Stimulated activated CD8-positive, alpha-beta memory T cell treated with anti-CD3 and anti-CD28 coated beads, Interleukin-15, amount 100 ng/mL, for 24 hours (primary cell): ENCODE results near the gene RNASET2.
"Not testable (repeated sequence)": the region's sequence is repeated elsewhere in the genome, so short reads cannot be mapped to it uniquely, and the experiment has no call there.

Source experiments
- DNase-seq: peaks from one replicate; pipeline ENCODE4 v3.0.0-alpha.2; 2020; ENCODE audit warnings: low read depth

Gene RNASET2

GRCh38 chr6:166927240-166927934 lies 29.0 kb downstream of the RNASET2 start:
- DNase-seq, result no peak

GRCh38 chr6:166926748-166927147 lies 29.6 kb downstream of the RNASET2 start:
- DNase-seq, result no peak

GRCh38 chr6:166925141-166925996 lies 31.0 kb downstream of the RNASET2 start:
- no peak for DNase-seq

- DNase-seq, result no peak
These were observed 31.8 kb downstream of the RNASET2 start for GRCh38 chr6:166924531-166924930.

GRCh38 chr6:166922937-166923336 lies 33.4 kb downstream of the RNASET2 start:
- DNase-seq, result no peak

- DNase-seq, result no peak
These were observed 34.8 kb downstream of the RNASET2 start for GRCh38 chr6:166921570-166921969.

- DNase-seq, result no peak
These were observed 39.5 kb downstream of the RNASET2 start for GRCh38 chr6:166916824-166917223.

- not testable (repeated sequence) for DNase-seq
These were observed 40.9 kb downstream of the RNASET2 start for GRCh38 chr6:166915484-166915883.

GRCh38 chr6:166914952-166915351 lies 41.4 kb downstream of the RNASET2 start:
- DNase-seq, result not testable (repeated sequence)

GRCh38 chr6:166911248-166911677 lies 45.1 kb downstream of the RNASET2 start:
- no peak for DNase-seq

GRCh38 chr6:166910601-166911000 lies 45.7 kb downstream of the RNASET2 start:
- no peak for DNase-seq

GRCh38 chr6:166908811-166909210 lies 47.5 kb downstream of the RNASET2 start:
- no peak for DNase-seq

GRCh38 chr6:166907871-166908806 lies 48.2 kb downstream of the RNASET2 start:
- no peak for DNase-seq

GRCh38 chr6:166907373-166907841 lies 48.9 kb downstream of the RNASET2 start:
- DNase-seq, result no peak

- DNase-seq, result no peak
These were observed 49.8 kb downstream of the RNASET2 start for GRCh38 chr6:166906376-166907044.

- no peak for DNase-seq
These were observed 50.7 kb downstream of the RNASET2 start for GRCh38 chr6:166905505-166906134.

GRCh38 chr6:166905013-166905412 lies 51.3 kb downstream of the RNASET2 start:
- no peak for DNase-seq

- no peak for DNase-seq
These were observed 52.1 kb downstream of the RNASET2 start for GRCh38 chr6:166904101-166904746.

- DNase-seq, result no peak
These were observed 52.9 kb downstream of the RNASET2 start for GRCh38 chr6:166903500-166903899.

GRCh38 chr6:166903027-166903426 lies 53.3 kb downstream of the RNASET2 start:
- no peak for DNase-seq
